HCT116 (cell line): Measurements from ENCODE around the gene NFIB. TPM values are rescaled to one million over a fixed set of nuclear protein-coding genes. Genes with fewer than 3 reads are reported as not detected.

Experiments used
- ATAC-seq: fragments of 200-7000 bp; cut with Tn5 transposase; 2 replicates; pipeline ENCODE4 v1.9.1; 2020; ENCODE audit warnings: mild to moderate bottlenecking, moderate library complexity
- BruUV-seq: library from RNA; stranded (reverse); fragments of 400-500 nt; replicated peaks from 2 replicates; lab custom pipeline; 2021; lab: Mats Ljungman, UMichigan
- CTCF ChIA-PET: fragments of 300-600 bp; sonication (Branson Sonifier 250); formaldehyde crosslinking; loops from one replicate; lab custom pipeline; 2021; ENCODE audit warnings: antibody characterized with exemption; lab: Charles Lee
- POLR2A ChIA-PET: fragments of 300-600, 350-600 bp; sonication (Branson Sonifier 250); formaldehyde crosslinking; loops from one replicate; lab custom pipeline; 2021; ENCODE audit warnings: antibody characterized with exemption; lab: Charles Lee
- RAD21 ChIA-PET, 2 experiments: fragments of 300-600 bp; sonication (Branson Sonifier 250); formaldehyde crosslinking; loops; one replicate each; lab custom pipeline; 2023; ENCODE audit warnings: low total read pairs in 2 of 2; ENCODE audit not compliant: uncharacterized antibody in 2 of 2, unreplicated experiment in 2 of 2, low non-redundant PET in 1 of 2; lab: Charles Lee
- DNase-seq: peaks from one replicate; pipeline ENCODE4 v3.0.0-alpha.2; 2010; ENCODE audit warnings: low read depth, low spot score
- H2AFZ ChIP-seq: fragments of 200-600 bp; shearing (Covaris generic), sonication (generic); 2 replicates; pipeline ENCODE4 v1.6.1; 2017; ENCODE audit warnings: low read depth, mixed run types, mixed read lengths, antibody characterized with exemption, low read length; ENCODE audit not compliant: poor library complexity, severe bottlenecking
- H3K27ac ChIP-seq: 2 replicates; pipeline ENCODE4 v1.5.1; 2012; ENCODE audit warnings: low read depth, low read length
- H3K27me3 ChIP-seq: fragments of 200-600 bp; sonication (generic); 2 replicates; pipeline ENCODE4 v1.6.1; 2016; ENCODE audit warnings: mixed run types, low read length, mixed read lengths; ENCODE audit not compliant: insufficient read depth
- H3K36me3 ChIP-seq, 2 experiments: fragments of 200-500 bp in 1 of 2; fragments of 200-600 bp in 1 of 2; sonication (Bioruptor generic) in 1 of 2; sonication (generic) in 1 of 2; 2 replicates each; pipeline versions ENCODE4 v1.5.1 to v1.6.1; 2014 to 2016; ENCODE audit warnings: low read length in 2 of 2, inconsistent platforms in 1 of 2, mixed read lengths in 1 of 2, mixed run types in 1 of 2; ENCODE audit not compliant: insufficient read depth in 2 of 2, control insufficient read depth in 1 of 2
- H3K4me1 ChIP-seq, 2 experiments: fragments of 200-600 bp in 1 of 2; sonication (generic) in 1 of 2; 2 replicates each; pipeline versions ENCODE4 v1.5.1 to v1.6.1; 2012 to 2017; ENCODE audit warnings: low read length in 2 of 2, inconsistent platforms in 1 of 2, mild to moderate bottlenecking in 1 of 2, mixed read lengths in 1 of 2, mixed run types in 1 of 2, moderate library complexity in 1 of 2; ENCODE audit not compliant: insufficient read depth in 2 of 2, control insufficient read depth in 1 of 2
- H3K4me2 ChIP-seq: fragments of 200-600 bp; sonication (generic); 2 replicates; pipeline ENCODE4 v1.6.1; 2017; ENCODE audit warnings: mixed run types, low read length, mixed read lengths
- H3K4me3 ChIP-seq, 2 experiments: fragments of 200-600 bp in 1 of 2; sonication (generic) in 1 of 2; replicated peaks in 1 of 2; 2 replicates each; pipeline ENCODE4 v1.5.1; 2011 to 2016; ENCODE audit warnings: low read length in 2 of 2, control low read depth in 1 of 2, low read depth in 1 of 2, mild to moderate bottlenecking in 1 of 2, mixed read lengths in 1 of 2, mixed run types in 1 of 2
- H3K79me2 ChIP-seq: fragments of 200-600 bp; sonication (generic); 2 replicates; pipeline ENCODE4 v1.6.1; 2017; ENCODE audit warnings: mild to moderate bottlenecking, mixed run types, low read length, moderate library complexity, mixed read lengths; ENCODE audit not compliant: insufficient read depth
- H3K9ac ChIP-seq: fragments of 200-600 bp; sonication (generic); 2 replicates; pipeline ENCODE4 v1.6.1; 2016; ENCODE audit warnings: low read length, mixed read lengths
- H3K9me2 ChIP-seq: fragments of 200-600 bp; sonication (generic), shearing (Covaris generic); 2 replicates; pipeline ENCODE4 v1.6.1; 2017; ENCODE audit warnings: mixed run types, mild to moderate bottlenecking, moderate library complexity; ENCODE audit not compliant: insufficient read depth
- H3K9me3 ChIP-seq, 2 experiments: fragments of 200-500 bp in 1 of 2; fragments of 200-600 bp in 1 of 2; sonication (Bioruptor generic) in 1 of 2; sonication (generic) in 1 of 2; 2 replicates each; pipeline ENCODE4 v1.6.1; 2014 to 2017; ENCODE audit warnings: low read length in 2 of 2, mixed read lengths in 2 of 2, inconsistent platforms in 1 of 2, low read depth in 1 of 2, mild to moderate bottlenecking in 1 of 2, mixed run types in 1 of 2, moderate library complexity in 1 of 2; ENCODE audit not compliant: control insufficient read depth in 1 of 2, insufficient read depth in 1 of 2
- H4K20me1 ChIP-seq: fragments of 200-600 bp; sonication (generic), shearing (Covaris generic); 2 replicates; pipeline ENCODE4 v1.6.1; 2017; ENCODE audit warnings: mixed run types, mild to moderate bottlenecking, moderate library complexity; ENCODE audit not compliant: insufficient read depth
- CEBPB ChIP-seq: IDR thresholded peaks from 2 replicates; pipeline ENCODE4 v1.6.1; 2012; ENCODE audit warnings: low read depth
- ELF1 ChIP-seq: IDR thresholded peaks from 2 replicates; pipeline ENCODE4 v1.6.1; 2012; ENCODE audit warnings: low read depth, borderline replicate concordance
- EZH2 ChIP-seq: fragments of 200-600 bp; sonication (generic); IDR thresholded peaks from 2 replicates; pipeline ENCODE4 v1.6.1; 2017; ENCODE audit warnings: antibody characterized with exemption, mixed run types
- EZH2phosphoT487 ChIP-seq: fragments of 200-600 bp; IDR thresholded peaks from 2 replicates; pipeline ENCODE4 v1.6.1; 2018; ENCODE audit warnings: antibody characterized with exemption, borderline replicate concordance
- FOSL1 ChIP-seq: IDR thresholded peaks from 2 replicates; pipeline ENCODE4 v1.6.1; 2012; ENCODE audit warnings: low read depth
- JUND ChIP-seq: IDR thresholded peaks from 2 replicates; pipeline ENCODE4 v1.6.1; 2012
- POLR2A ChIP-seq: IDR thresholded peaks from 2 replicates; pipeline ENCODE4 v1.7.0; 2011; ENCODE audit warnings: borderline replicate concordance; ENCODE audit not compliant: insufficient read depth, insufficient read length; ENCODE audit errors: extremely low read depth
- POLR2AphosphoS5 ChIP-seq: IDR thresholded peaks from 2 replicates; pipeline ENCODE4 v1.6.1; 2011; ENCODE audit warnings: mild to moderate bottlenecking, low read depth, low read length, moderate library complexity
- RAD21 ChIP-seq: IDR thresholded peaks from 2 replicates; pipeline ENCODE4 v1.6.1; 2012; ENCODE audit warnings: low read depth, mild to moderate bottlenecking
- SP1 ChIP-seq: IDR thresholded peaks from 2 replicates; pipeline ENCODE4 v1.6.1; 2012; ENCODE audit warnings: low read depth
- SRF ChIP-seq: IDR thresholded peaks from 2 replicates; pipeline ENCODE4 v1.6.1; 2012; ENCODE audit warnings: low read depth
- TCF7L2 ChIP-seq: IDR thresholded peaks from 2 replicates; pipeline ENCODE4 v1.7.0; 2011; ENCODE audit warnings: borderline replicate concordance, inconsistent platforms; ENCODE audit not compliant: insufficient read depth, insufficient read length; ENCODE audit errors: extremely low read depth
- YY1 ChIP-seq: IDR thresholded peaks from 2 replicates; pipeline ENCODE4 v1.6.1; 2011; ENCODE audit warnings: low read length, low read depth, moderate library complexity, mild to moderate bottlenecking; ENCODE audit not compliant: insufficient replicate concordance; ENCODE audit errors: extremely low read depth
- ZFX ChIP-seq: fragments of 450-650 bp; IDR thresholded peaks from 2 replicates; pipeline ENCODE4 v1.6.1; 2017
- ZNF274 ChIP-seq: fragments of 200-500 bp; sonication (Bioruptor generic); IDR thresholded peaks from 2 replicates; pipeline ENCODE4 v1.6.1; 2014; ENCODE audit warnings: mild to moderate bottlenecking, low read depth, low read length, inconsistent platforms
- intact Hi-C: fragments of 100-400 bp; cut with micrococcal nuclease; formaldehyde crosslinking; loops from 2 replicates; pipeline ENCODE4 v1.10.0; 2022
- total RNA-seq: library from RNA; stranded (reverse); gene quantifications from one replicate; pipeline ENCODE4 v1.2.1, GENCODE V29; 2021; ENCODE audit not compliant: unreplicated experiment
- TF ChIP-seq, protein P1 (sequence below): IDR thresholded peaks from 2 replicates; pipeline ENCODE4 v1.6.1; 2012
- TF ChIP-seq, protein P2 (sequence below), 3 experiments: fragments of 200-600 bp in 1 of 3; sonication (generic) in 1 of 3; IDR thresholded peaks in 2 of 3; conservative IDR thresholded peaks in 1 of 3; 2 replicates each; pipeline ENCODE4 v1.5.1; 2012 to 2017; ENCODE audit warnings: low read depth in 2 of 3, low read length in 2 of 3, antibody characterized with exemption in 1 of 3, borderline replicate concordance in 1 of 3, control low read depth in 1 of 3, mild to moderate bottlenecking in 1 of 3, mixed read lengths in 1 of 3, mixed run types in 1 of 3, moderate library complexity in 1 of 3; ENCODE audit not compliant: insufficient read depth in 1 of 3
- TF ChIP-seq, protein P3 (sequence below): IDR thresholded peaks from 2 replicates; pipeline ENCODE4 v1.6.1; 2012
- TF ChIP-seq, protein P4 (sequence below): IDR thresholded peaks from 2 replicates; pipeline ENCODE4 v1.6.1; 2011; ENCODE audit warnings: mild to moderate bottlenecking, low read length, moderate library complexity; ENCODE audit not compliant: insufficient replicate concordance; ENCODE audit errors: extremely low read depth

Gene NFIB
- total RNA-seq, 1 experiment from 2014 or later, result 6.6 TPM

DNA sequence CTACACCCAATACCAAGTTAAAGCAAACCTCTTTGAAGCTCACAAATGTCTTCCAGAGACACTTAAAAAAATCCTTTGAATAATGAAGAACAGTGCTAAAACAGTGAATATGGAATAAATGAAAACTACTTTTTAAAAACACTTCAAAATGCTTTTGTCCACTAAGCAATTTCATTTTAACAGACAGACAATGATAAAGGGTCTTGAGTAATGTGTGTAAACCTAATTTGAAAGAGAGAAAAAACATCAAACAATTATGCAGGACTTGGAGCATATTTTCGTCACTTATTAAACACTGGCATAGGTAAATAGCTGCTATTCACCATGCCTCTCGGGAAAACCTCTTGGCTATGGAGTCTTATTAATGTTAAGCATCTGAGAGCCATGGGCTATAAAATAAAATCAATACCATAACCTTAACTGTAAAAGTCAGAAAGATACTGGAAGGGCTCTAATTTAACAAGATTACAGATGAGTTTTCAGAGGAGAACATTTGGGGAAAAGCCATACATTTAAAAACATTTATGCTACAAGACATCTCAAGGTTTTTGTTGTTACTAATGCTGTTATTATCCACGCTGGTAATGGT is 177.8 kb downstream of the NFIB start:
- no peak for ATAC-seq
- intact Hi-C loops, result no loop called here
- Histone ChIP-seq H3K9me3 (no peaks in the 10 kb centered on the region), H4K20me1 (no peaks in the 10 kb centered on the region), H3K36me3 (no peaks in the 10 kb centered on the region), H3K79me2 (no peaks in the 10 kb centered on the region), H3K9me2 (no peaks in the 10 kb centered on the region), H3K4me2 (no peak overlapping the region), H2AFZ (no peak overlapping the region), H3K9ac (no peak overlapping the region), H3K4me1 (no peaks in the 10 kb centered on the region), H3K4me3 (no peak overlapping the region), H3K27me3 (no peaks in the 10 kb centered on the region), H3K27ac (no peak overlapping the region)
- TF ChIP-seq, protein P1, sequence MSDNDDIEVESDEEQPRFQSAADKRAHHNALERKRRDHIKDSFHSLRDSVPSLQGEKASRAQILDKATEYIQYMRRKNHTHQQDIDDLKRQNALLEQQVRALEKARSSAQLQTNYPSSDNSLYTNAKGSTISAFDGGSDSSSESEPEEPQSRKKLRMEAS, result no peak
- no peak for TF ChIP-seq SP1
- no peak for TF ChIP-seq TCF7L2
- TF ChIP-seq ZFX, result no peak
- TF ChIP-seq ELF1, result no peak
- TF ChIP-seq, protein P2, sequence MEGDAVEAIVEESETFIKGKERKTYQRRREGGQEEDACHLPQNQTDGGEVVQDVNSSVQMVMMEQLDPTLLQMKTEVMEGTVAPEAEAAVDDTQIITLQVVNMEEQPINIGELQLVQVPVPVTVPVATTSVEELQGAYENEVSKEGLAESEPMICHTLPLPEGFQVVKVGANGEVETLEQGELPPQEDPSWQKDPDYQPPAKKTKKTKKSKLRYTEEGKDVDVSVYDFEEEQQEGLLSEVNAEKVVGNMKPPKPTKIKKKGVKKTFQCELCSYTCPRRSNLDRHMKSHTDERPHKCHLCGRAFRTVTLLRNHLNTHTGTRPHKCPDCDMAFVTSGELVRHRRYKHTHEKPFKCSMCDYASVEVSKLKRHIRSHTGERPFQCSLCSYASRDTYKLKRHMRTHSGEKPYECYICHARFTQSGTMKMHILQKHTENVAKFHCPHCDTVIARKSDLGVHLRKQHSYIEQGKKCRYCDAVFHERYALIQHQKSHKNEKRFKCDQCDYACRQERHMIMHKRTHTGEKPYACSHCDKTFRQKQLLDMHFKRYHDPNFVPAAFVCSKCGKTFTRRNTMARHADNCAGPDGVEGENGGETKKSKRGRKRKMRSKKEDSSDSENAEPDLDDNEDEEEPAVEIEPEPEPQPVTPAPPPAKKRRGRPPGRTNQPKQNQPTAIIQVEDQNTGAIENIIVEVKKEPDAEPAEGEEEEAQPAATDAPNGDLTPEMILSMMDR (IDR thresholded peaks at IDR 0.05 in 2 of 3, conservative IDR thresholded peaks at IDR 0.05 in 1 of 3; ENCODE audit: borderline replicate concordance in 1 of 3, insufficient read depth in 1 of 3, low read depth in 2 of 3, low read length in 2 of 3), result no peak
- TF ChIP-seq JUND, result no peak
- TF ChIP-seq, protein P3, sequence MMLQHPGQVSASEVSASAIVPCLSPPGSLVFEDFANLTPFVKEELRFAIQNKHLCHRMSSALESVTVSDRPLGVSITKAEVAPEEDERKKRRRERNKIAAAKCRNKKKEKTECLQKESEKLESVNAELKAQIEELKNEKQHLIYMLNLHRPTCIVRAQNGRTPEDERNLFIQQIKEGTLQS, result no peak
- TF ChIP-seq YY1, result no peak
- no peak for TF ChIP-seq SRF
- TF ChIP-seq CEBPB, result no peak
- no peak for TF ChIP-seq EZH2
- TF ChIP-seq POLR2AphosphoS5, result no peak
- no peak for TF ChIP-seq FOSL1
- no peak for TF ChIP-seq RAD21
- no peak for TF ChIP-seq EZH2phosphoT487
- TF ChIP-seq, protein P4, sequence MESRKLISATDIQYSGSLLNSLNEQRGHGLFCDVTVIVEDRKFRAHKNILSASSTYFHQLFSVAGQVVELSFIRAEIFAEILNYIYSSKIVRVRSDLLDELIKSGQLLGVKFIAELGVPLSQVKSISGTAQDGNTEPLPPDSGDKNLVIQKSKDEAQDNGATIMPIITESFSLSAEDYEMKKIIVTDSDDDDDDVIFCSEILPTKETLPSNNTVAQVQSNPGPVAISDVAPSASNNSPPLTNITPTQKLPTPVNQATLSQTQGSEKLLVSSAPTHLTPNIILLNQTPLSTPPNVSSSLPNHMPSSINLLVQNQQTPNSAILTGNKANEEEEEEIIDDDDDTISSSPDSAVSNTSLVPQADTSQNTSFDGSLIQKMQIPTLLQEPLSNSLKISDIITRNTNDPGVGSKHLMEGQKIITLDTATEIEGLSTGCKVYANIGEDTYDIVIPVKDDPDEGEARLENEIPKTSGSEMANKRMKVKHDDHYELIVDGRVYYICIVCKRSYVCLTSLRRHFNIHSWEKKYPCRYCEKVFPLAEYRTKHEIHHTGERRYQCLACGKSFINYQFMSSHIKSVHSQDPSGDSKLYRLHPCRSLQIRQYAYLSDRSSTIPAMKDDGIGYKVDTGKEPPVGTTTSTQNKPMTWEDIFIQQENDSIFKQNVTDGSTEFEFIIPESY, result no peak
- no peak for TF ChIP-seq ZNF274
- TF ChIP-seq POLR2A, result no peak
- CTCF ChIA-PET, result no interaction called here
- DNase-seq, result no peak
- no TSS peak for BruUV-seq
- POLR2A ChIA-PET, result no interaction called here
- RAD21 ChIA-PET, result no interaction called here
